ENCODE results near the gene TRIM72. TPM values are rescaled to one million over a fixed set of nuclear protein-coding genes. Genes with fewer than 3 reads are reported as not detected.

Gene TRIM72
- total and polyA plus RNA-seq, 9 of the 15 experiments (the other 6 are each of a cell fraction or from before 2014, with no cell fraction given): under 0.01 TPM; not detected in 8

GRCh38 chr16:31179747-31180459 lies 34.0 kb upstream of the TRIM72 start, which contains the start of gene FUS (continued):
- TF ChIP-seq CLOCK (CRISPR knock-in tag; IDR thresholded peaks at IDR 0.05; ENCODE audit: borderline replicate concordance) (no peak), MAFK (IDR thresholded peaks at IDR 0.05; ENCODE audit: low read length) (0 out of 2 replicates have a peak, but pooled peaks have one; percentile 44), AFF4 (CRISPR knock-in tag; IDR thresholded peaks at IDR 0.05) (peak; percentile 99), U2AF2 (optimal IDR thresholded peaks at IDR 0.05; ENCODE audit: low read depth, low read length) (no peak), ZNF668 (CRISPR knock-in tag; IDR thresholded peaks at IDR 0.05) (no peak), ARID2 (IDR thresholded peaks at IDR 0.05) (no peak), NONO (IDR thresholded peaks at IDR 0.05; ENCODE audit: low read depth in 2 of 2, low read length in 1 of 2) (peak; percentile 99 to 100), ZNF197 (CRISPR knock-in tag; IDR thresholded peaks at IDR 0.05; ENCODE audit: low read depth) (no peak), MYBL2 (IDR thresholded peaks at IDR 0.05; ENCODE audit: low read depth) (no peak), MYBL2 (CRISPR knock-in tag; IDR thresholded peaks at IDR 0.05; ENCODE audit: borderline replicate concordance) (no peak), BMI1 (IDR thresholded peaks at IDR 0.05; ENCODE audit: low read length) (no peak), TGIF2 (CRISPR knock-in tag; IDR thresholded peaks at IDR 0.05) (no peak), CREB5 (CRISPR knock-in tag; IDR thresholded peaks at IDR 0.05) (no peak), ZBTB34 (CRISPR knock-in tag; IDR thresholded peaks at IDR 0.05) (no peak), HMG20A (CRISPR knock-in tag; conservative IDR thresholded peaks at IDR 0.05) (no peak)

All from K562 (cell line).